Activated T-helper 2 cell treated with anti-CD3 and anti-CD28 coated beads, Interferon-gamma antibody, Interleukin-2, Interleukin-4, amounts not matched to agents 10 μg/mL and 5 μg/mL and 100 μg/mL, durations not matched to agents 14 hours and 24 hours and 36 hours (primary cell): Measurements from ENCODE around the gene CNTNAP2. TPM values are rescaled to one million over a fixed set of nuclear protein-coding genes. Genes with fewer than 3 reads are reported as not detected.

Experiments
- DNase-seq: peaks from one replicate; pipeline ENCODE4 v3.0.0; 2021; ENCODE audit warnings: low spot score
- H3K27ac Mint-ChIP-seq: one replicate; pipeline ENCODE4 v1.8.0; 2021; ENCODE audit warnings: mixed read lengths
- H3K27me3 Mint-ChIP-seq: one replicate; pipeline ENCODE4 v1.8.0; 2021; ENCODE audit warnings: low read depth, mixed read lengths
- H3K36me3 Mint-ChIP-seq: one replicate; pipeline ENCODE4 v1.8.0; 2021; ENCODE audit warnings: low read depth, mixed read lengths
- H3K4me1 Mint-ChIP-seq: one replicate; pipeline ENCODE4 v1.8.0; 2021; ENCODE audit warnings: low read depth, mixed read lengths
- H3K4me3 Mint-ChIP-seq: one replicate; pipeline ENCODE4 v1.8.0; 2021; ENCODE audit warnings: low read depth, mild to moderate bottlenecking, moderate library complexity, mixed read lengths
- H3K9me3 Mint-ChIP-seq: one replicate; pipeline ENCODE4 v1.8.0; 2021; ENCODE audit warnings: mixed read lengths
- intact Hi-C: fragments of 100-400 bp; cut with micrococcal nuclease; formaldehyde crosslinking; loops from one replicate; pipeline ENCODE4 v1.15.1; 2023
- total RNA-seq: library from RNA; stranded (reverse); gene quantifications from 2 replicates; pipeline ENCODE4 v1.2.3, GENCODE V29; 2022

Gene CNTNAP2
- total RNA-seq, 1 donor from 2014 or later = not detected

DNA sequence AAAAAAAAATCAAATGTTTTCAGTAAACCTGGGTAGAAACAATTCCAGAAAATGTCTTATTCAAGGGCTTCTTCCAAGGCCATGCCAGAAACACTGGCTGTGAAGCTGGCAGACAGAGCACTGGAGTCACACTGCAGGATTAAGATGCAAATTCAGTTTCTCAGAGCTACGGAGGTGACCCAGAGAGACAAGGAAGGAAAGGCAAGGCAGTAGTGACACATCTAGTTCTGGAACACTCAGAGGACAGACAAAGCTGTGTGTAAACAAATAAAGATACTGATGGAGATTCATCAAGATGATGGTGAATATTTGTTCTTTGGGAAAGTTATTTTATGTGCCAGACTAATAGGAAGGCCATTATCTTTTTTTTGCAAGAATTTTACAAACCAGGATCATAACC lies 1865.7 kb downstream of the CNTNAP2 start:
- H3K4me3 Mint-ChIP-seq = no peak overlapping the region
- DNase-seq = no peak
- H3K36me3 Mint-ChIP-seq = no peaks in the 10 kb centered on the region
- intact Hi-C loops = no loop called here
- H3K27me3 Mint-ChIP-seq = no peaks in the 10 kb centered on the region
- H3K9me3 Mint-ChIP-seq = no peaks in the 10 kb centered on the region
- H3K4me1 Mint-ChIP-seq = no peaks in the 10 kb centered on the region
- H3K27ac Mint-ChIP-seq = no peak overlapping the region

DNA sequence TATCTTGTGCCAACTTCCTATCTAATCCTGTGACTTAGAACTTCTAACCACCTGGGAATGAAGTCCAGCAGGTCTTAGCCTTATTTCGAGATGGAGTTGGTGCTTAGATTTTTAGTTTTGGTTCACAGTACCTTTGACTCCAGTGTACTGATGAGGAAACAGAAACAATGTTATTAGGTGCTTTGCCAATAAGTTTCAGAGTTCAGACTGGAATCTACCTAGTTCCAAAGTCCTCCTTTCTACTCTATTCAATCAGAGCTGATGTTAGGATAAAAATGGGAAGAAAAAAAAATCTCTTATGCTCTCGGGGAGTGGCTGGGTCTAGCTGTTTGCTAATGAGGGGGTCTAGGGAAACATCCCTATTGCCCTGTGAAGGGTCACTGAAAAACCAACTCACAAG lies 1867.7 kb downstream of the CNTNAP2 start:
- intact Hi-C loops = no loop called here
- H3K36me3 Mint-ChIP-seq = no peaks in the 10 kb centered on the region
- DNase-seq = no peak
- no peak overlapping the region for H3K4me3 Mint-ChIP-seq
- no peaks in the 10 kb centered on the region for H3K9me3 Mint-ChIP-seq
- no peak overlapping the region for H3K27ac Mint-ChIP-seq
- H3K4me1 Mint-ChIP-seq = no peaks in the 10 kb centered on the region
- H3K27me3 Mint-ChIP-seq = no peaks in the 10 kb centered on the region

GRCh38 chr7:147990079-147990478 lies 1873.5 kb downstream of the CNTNAP2 start:
- H3K36me3 Mint-ChIP-seq = no peaks in the 10 kb centered on the region
- H3K27ac Mint-ChIP-seq = no peak overlapping the region
- no peaks in the 10 kb centered on the region for H3K9me3 Mint-ChIP-seq
- no peak overlapping the region for H3K4me3 Mint-ChIP-seq
- no peak for DNase-seq
- no peaks in the 10 kb centered on the region for H3K4me1 Mint-ChIP-seq
- H3K27me3 Mint-ChIP-seq = no peaks in the 10 kb centered on the region
- intact Hi-C loops = no loop called here

DNA sequence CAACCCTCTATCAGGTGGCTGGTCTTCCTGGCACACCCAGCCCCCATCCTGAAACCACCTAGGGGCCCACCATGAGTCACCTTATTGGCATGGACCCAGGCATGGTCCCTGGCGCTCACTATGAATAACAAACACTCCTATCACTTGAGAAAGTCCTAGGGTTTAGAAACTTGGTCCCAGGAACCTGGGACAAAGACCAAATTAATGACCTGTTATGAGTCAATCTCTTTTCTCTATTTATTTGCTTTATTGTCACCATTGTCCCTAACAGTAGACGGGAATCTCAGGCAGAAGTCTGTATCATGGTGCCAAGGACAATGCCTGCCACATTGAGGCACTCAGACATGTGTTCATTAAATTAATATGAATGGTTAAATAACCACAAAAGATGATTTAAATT lies 1874.3 kb downstream of the CNTNAP2 start:
- intact Hi-C loops = no loop called here
- Mint-ChIP-seq H3K4me3 (no peak overlapping the region), H3K27ac (no peak overlapping the region), H3K9me3 (no peaks in the 10 kb centered on the region), H3K4me1 (no peaks in the 10 kb centered on the region), H3K36me3 (no peaks in the 10 kb centered on the region), H3K27me3 (no peaks in the 10 kb centered on the region)
- no peak for DNase-seq

DNA sequence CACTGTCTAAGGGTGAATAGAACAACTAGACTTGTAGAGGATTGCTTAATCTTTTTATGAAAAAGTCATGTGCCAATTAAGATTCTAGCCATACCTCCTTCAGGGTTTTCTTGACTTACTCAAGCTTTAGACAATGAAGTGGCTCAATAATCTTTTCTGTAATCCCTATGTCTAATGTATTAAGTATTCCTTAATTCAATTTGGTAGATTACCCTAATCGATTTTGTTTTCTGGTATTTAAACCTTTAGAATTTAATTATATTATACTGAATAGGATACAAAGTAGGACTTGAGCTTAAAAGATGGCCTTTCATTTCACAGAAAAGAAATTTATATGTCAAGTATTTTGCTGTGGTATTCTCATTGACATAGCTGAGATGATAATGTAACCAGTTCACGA lies 1876.1 kb downstream of the CNTNAP2 start:
- intact Hi-C loops = no loop called here
- no peak for DNase-seq
- H3K27me3 Mint-ChIP-seq = no peaks in the 10 kb centered on the region
- no peaks in the 10 kb centered on the region for H3K4me1 Mint-ChIP-seq
- H3K4me3 Mint-ChIP-seq = no peak overlapping the region
- no peak overlapping the region for H3K27ac Mint-ChIP-seq
- H3K9me3 Mint-ChIP-seq = no peaks in the 10 kb centered on the region
- no peaks in the 10 kb centered on the region for H3K36me3 Mint-ChIP-seq

DNA sequence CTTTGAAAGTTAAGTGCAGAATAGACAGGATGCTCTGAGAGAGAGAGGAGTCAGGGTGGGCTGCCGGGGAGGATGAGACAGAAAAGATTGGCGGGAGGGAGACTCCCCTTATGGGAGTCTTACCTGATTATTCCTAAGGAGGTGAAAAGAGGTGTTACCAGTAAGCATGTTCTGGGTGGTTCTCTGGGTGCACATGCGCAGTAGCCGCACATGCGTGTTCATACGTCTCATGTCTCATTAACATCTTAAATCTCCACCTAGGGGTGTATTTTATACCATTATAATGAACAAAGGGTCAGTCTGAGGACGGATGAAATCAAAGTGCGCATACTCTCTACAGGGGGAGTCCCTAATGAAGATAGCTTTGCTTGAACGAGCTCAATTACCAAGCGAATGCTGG lies 1881.0 kb downstream of the CNTNAP2 start:
- intact Hi-C loops = no loop called here
- H3K36me3 Mint-ChIP-seq = no peaks in the 10 kb centered on the region

GRCh38 chr7:147999962-148000361 lies 1883.4 kb downstream of the CNTNAP2 start:
- intact Hi-C loops = no loop called here
- no peak overlapping the region for H3K4me3 Mint-ChIP-seq
- no peaks in the 10 kb centered on the region for H3K36me3 Mint-ChIP-seq
- H3K27me3 Mint-ChIP-seq = no peaks in the 10 kb centered on the region
- no peaks in the 10 kb centered on the region for H3K4me1 Mint-ChIP-seq
- DNase-seq = no peak
- no peaks in the 10 kb centered on the region for H3K9me3 Mint-ChIP-seq
- H3K27ac Mint-ChIP-seq = no peak overlapping the region

More for the DNA sequence above, 1881.0 kb downstream of the CNTNAP2 start:
- Mint-ChIP-seq H3K27ac (no peak overlapping the region), H3K9me3 (no peaks in the 10 kb centered on the region), H3K4me3 (no peak overlapping the region), H3K27me3 (no peaks in the 10 kb centered on the region), H3K4me1 (no peaks in the 10 kb centered on the region)
- DNase-seq = no peak

DNA sequence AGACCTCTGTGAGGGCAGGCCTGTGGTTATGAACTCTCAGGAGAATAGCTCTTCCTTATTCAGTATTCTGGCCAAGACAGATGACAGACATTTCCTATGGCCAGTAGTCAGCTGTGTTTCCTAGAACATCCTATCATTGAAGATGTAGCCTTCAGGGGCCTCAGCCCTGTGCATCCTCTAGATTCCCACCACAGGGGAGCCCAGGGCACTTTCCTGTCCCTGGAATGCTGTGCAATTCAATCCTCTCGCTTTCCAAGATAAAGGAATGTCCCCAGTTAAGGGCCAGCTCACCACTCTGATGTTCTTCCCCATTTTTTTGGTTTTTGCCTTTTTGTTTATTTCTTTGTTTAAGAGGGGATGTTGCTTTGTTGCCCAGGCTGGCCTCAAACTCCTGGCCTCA lies 1895.2 kb downstream of the CNTNAP2 start:
- Mint-ChIP-seq H3K27me3 (peaks cover 1% of the 10 kb centered on the region), H3K4me1 (no peaks in the 10 kb centered on the region), H3K9me3 (no peaks in the 10 kb centered on the region), H3K36me3 (no peaks in the 10 kb centered on the region), H3K27ac (no peak overlapping the region), H3K4me3 (no peak overlapping the region)
- DNase-seq = no peak
- intact Hi-C loops = no loop called here

- Mint-ChIP-seq H3K27me3 (peaks cover 1% of the 10 kb centered on the region), H3K27ac (no peak overlapping the region), H3K4me3 (no peak overlapping the region), H3K36me3 (no peaks in the 10 kb centered on the region), H3K9me3 (no peaks in the 10 kb centered on the region), H3K4me1 (no peaks in the 10 kb centered on the region)
- intact Hi-C loops = no loop called here
- DNase-seq = no peak
Observed at GRCh38 chr7:148014001-148014400, 1897.4 kb downstream of the CNTNAP2 start.

DNA sequence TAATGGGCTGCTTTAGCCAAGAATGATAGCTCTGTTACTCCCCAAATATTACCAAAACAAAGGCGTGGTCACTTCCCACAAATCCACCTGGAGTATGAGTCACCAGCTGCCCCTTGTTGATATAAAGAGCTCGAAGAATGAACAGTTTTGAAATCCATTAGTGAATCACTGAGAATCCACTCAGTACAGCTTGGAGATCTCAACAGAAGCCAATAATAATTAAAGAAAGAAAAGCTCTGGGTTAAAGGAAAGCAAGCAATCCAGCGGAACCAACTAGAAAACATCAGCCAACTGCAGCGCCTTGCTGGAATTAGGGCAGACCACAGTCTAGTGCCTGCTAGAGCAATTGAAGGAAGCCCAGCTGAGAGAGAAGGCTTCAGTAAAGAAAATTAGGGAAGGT lies 1897.9 kb downstream of the CNTNAP2 start:
- Mint-ChIP-seq H3K27ac (no peak overlapping the region), H3K4me1 (no peaks in the 10 kb centered on the region), H3K36me3 (no peaks in the 10 kb centered on the region), H3K4me3 (no peak overlapping the region), H3K27me3 (peaks cover 1% of the 10 kb centered on the region), H3K9me3 (no peaks in the 10 kb centered on the region)
- no peak for DNase-seq
- intact Hi-C loops = no loop called here

- Mint-ChIP-seq H3K27me3 (no peaks in the 10 kb centered on the region), H3K27ac (no peak overlapping the region), H3K4me3 (no peak overlapping the region), H3K9me3 (no peaks in the 10 kb centered on the region), H3K36me3 (no peaks in the 10 kb centered on the region), H3K4me1 (no peaks in the 10 kb centered on the region)
- DNase-seq = no peak
- intact Hi-C loops = no loop called here
Observed at GRCh38 chr7:148017126-148017525, 1900.5 kb downstream of the CNTNAP2 start.

- Mint-ChIP-seq H3K4me3 (no peak overlapping the region), H3K9me3 (no peaks in the 10 kb centered on the region), H3K27me3 (no peaks in the 10 kb centered on the region), H3K27ac (no peak overlapping the region), H3K36me3 (no peaks in the 10 kb centered on the region), H3K4me1 (no peaks in the 10 kb centered on the region)
- intact Hi-C loops = no loop called here
- DNase-seq = no peak
Observed at GRCh38 chr7:148020679-148021078, 1904.1 kb downstream of the CNTNAP2 start.

GRCh38 chr7:148021507-148022045 lies 1905.0 kb downstream of the CNTNAP2 start:
- no peak for DNase-seq
- H3K27me3 Mint-ChIP-seq = no peaks in the 10 kb centered on the region
- intact Hi-C loops = no loop called here
- H3K4me3 Mint-ChIP-seq = no peak overlapping the region
- H3K27ac Mint-ChIP-seq = no peak overlapping the region
- no peaks in the 10 kb centered on the region for H3K36me3 Mint-ChIP-seq
- H3K4me1 Mint-ChIP-seq = no peaks in the 10 kb centered on the region
- H3K9me3 Mint-ChIP-seq = no peaks in the 10 kb centered on the region

GRCh38 chr7:148022832-148023231 lies 1906.2 kb downstream of the CNTNAP2 start:
- H3K27ac Mint-ChIP-seq = no peak overlapping the region
- no peak overlapping the region for H3K4me3 Mint-ChIP-seq
- H3K27me3 Mint-ChIP-seq = no peaks in the 10 kb centered on the region
- intact Hi-C loops = no loop called here
- H3K9me3 Mint-ChIP-seq = no peaks in the 10 kb centered on the region
- no peak for DNase-seq
- H3K36me3 Mint-ChIP-seq = no peaks in the 10 kb centered on the region
- no peaks in the 10 kb centered on the region for H3K4me1 Mint-ChIP-seq
